Bronchial epithelial cell (primary cell): ENCODE results near the gene TSPAN13. TPM values are rescaled to one million over a fixed set of nuclear protein-coding genes. Genes with fewer than 3 reads are reported as not detected.

ENCODE experiments used
- DNase-seq: peaks from one replicate; pipeline ENCODE4 v3.0.0-alpha.2; 2010; ENCODE audit warnings: low read depth
- FAIRE-seq: peaks from 2 replicates; lab custom pipeline; 2011; peaks lifted over from hg19 to GRCh38; lab: Jason Lieb, UNC
- H3K27me3 ChIP-seq: 2 replicates; pipeline ENCODE4 v1.5.1; 2011; ENCODE audit warnings: low read length; ENCODE audit not compliant: control insufficient read depth, insufficient read depth
- H3K36me3 ChIP-seq: 2 replicates; pipeline ENCODE4 v1.5.1; 2011; ENCODE audit warnings: low read length; ENCODE audit not compliant: control insufficient read depth, insufficient read depth
- H3K4me3 ChIP-seq: 2 replicates; pipeline ENCODE4 v1.5.1; 2011; ENCODE audit warnings: mild to moderate bottlenecking, low read depth, low read length, control low read depth
- total RNA-seq: library from RNA; depleted of rRNA; stranded (reverse); fragments of >200 nt; gene quantifications from 2 replicates; pipeline ENCODE4 v1.2.1, GENCODE V29; 2014
- TF ChIP-seq, protein P1 (sequence below): IDR thresholded peaks from 2 replicates; pipeline ENCODE4 v1.5.1; 2011; ENCODE audit warnings: mild to moderate bottlenecking, moderate library complexity, low read length, control low read depth, inconsistent platforms; ENCODE audit not compliant: insufficient read depth, severe bottlenecking

The TSPAN13 gene
- total RNA-seq, 1 donor from 2014 or later, result 41.6 TPM

DNA sequence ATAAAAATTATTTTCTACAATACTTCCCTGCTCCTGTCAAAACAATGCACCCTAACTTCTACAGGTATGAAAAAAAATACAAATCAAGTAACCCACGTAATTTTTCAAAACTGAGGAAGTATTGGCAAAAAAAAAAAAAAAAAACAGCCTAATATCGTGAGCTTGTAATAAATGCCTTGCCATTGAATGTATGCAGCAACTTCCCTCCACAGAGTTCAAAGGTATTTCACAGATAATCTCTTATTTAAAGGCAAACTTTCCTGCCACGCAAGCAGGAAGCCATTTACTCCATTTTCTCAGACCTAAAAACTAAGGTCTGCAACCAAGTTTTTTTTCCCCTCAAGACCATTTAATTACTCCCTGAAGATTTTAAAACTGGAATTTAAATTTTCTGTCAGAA lies 51.9 kb downstream of the TSPAN13 start:
- TF ChIP-seq, protein P1, sequence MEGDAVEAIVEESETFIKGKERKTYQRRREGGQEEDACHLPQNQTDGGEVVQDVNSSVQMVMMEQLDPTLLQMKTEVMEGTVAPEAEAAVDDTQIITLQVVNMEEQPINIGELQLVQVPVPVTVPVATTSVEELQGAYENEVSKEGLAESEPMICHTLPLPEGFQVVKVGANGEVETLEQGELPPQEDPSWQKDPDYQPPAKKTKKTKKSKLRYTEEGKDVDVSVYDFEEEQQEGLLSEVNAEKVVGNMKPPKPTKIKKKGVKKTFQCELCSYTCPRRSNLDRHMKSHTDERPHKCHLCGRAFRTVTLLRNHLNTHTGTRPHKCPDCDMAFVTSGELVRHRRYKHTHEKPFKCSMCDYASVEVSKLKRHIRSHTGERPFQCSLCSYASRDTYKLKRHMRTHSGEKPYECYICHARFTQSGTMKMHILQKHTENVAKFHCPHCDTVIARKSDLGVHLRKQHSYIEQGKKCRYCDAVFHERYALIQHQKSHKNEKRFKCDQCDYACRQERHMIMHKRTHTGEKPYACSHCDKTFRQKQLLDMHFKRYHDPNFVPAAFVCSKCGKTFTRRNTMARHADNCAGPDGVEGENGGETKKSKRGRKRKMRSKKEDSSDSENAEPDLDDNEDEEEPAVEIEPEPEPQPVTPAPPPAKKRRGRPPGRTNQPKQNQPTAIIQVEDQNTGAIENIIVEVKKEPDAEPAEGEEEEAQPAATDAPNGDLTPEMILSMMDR, result no peak
- H3K36me3 ChIP-seq, result no peaks in the 10 kb centered on the region
- H3K4me3 ChIP-seq, result no peak overlapping the region
- H3K27me3 ChIP-seq, result no peaks in the 10 kb centered on the region
- DNase-seq (no peak), FAIRE-seq (no peak)

DNA sequence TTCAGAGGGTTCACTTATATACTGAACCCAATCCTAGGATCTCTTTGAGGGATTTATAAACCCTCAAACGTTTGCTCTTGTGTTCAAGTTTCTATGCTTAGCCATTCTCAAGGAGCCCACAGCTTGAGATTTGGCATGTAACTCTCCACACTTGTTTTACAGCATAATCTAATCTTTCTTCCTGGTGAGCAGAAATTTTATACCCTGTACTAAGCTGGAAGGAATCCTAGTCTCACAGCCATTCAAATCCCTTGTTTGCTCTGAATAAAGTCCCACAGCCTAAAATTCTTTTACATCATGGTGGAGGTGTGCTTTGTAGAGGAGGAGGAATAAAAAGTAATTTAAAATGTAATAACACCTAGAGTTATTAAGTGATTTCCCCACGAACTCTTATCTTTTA lies 56.6 kb downstream of the TSPAN13 start:
- H3K36me3 ChIP-seq, result no peaks in the 10 kb centered on the region
- TF ChIP-seq, protein P1, result no peak
- FAIRE-seq (no peak), DNase-seq (no peak)
- no peaks in the 10 kb centered on the region for H3K27me3 ChIP-seq
- no peak overlapping the region for H3K4me3 ChIP-seq

DNA sequence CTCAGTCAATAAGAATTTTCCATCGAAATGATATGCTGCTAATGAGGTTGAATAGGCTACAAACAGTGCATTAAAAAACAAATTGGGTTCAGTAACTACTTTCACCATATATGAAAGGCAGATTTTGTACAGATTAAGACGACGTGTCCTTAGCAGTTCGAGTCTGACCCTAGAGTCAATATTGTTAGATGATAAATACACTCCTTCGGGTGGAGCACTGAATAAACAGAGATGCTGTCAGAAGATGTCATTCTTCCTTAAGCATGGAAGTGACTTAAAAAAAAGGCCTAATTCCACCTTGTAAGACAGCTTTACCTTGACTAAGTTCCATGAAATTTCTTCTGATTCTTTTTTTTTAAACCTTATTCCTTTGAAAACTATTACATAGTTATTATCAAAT lies 57.0 kb downstream of the TSPAN13 start:
- DNase-seq (peak; percentile 43), FAIRE-seq (no peak)
- Histone ChIP-seq H3K27me3 (no peaks in the 10 kb centered on the region), H3K36me3 (no peaks in the 10 kb centered on the region), H3K4me3 (no peak overlapping the region)
- TF ChIP-seq, protein P1, result no peak

DNA sequence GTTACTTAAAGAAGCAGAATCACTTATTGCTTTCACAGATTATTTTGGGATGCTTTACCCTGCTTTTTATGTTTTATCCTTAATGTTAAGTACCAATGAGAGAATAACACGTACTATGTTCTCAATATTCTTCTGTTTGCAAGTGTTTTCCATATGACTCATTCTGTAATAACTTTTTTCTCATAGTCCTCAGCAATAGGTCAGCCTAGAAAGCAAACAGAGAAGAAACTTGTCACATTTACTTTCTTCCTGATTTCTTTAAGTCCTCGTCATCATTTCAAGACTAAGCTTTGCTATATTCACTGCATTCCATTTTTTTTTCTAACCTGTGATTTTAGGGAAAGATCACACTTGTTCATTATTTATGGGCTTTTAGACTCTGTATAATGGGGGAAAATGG lies 58.0 kb downstream of the TSPAN13 start:
- TF ChIP-seq, protein P1, result no peak
- H3K4me3 ChIP-seq, result no peak overlapping the region
- DNase-seq, result peak; percentile 89
- H3K27me3 ChIP-seq, result no peaks in the 10 kb centered on the region
- no peaks in the 10 kb centered on the region for H3K36me3 ChIP-seq
- FAIRE-seq, result no peak

DNA sequence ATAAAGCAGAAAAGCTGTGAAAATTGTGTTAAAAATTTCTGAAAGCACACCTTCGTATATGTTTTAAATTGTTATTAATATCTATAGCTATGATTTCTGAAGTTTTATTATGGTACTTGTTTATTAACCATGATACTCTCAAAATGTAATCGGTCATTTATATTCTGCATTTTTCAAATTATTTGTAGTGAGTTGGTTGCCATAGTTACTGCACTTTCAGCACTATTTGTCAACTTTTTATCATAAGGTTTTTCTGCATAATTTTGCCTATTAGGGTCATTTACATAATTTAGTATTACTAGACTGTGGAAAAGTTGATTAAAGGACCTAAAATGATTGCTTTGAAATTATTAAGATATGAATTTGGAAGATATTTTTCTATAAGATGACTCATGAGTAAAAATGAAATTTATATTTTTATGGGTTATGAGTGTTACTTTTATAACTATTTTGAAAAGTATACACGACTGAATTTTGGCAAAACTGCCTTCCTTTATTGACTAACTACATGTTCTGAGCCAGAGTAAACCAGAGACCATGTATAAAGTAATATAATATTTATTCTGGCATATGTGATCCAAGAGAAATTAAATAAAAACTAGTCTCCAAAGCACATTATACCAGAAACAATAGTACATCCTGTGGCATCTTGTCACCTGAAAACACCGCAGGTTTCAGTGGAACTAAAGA lies 59.1 kb downstream of the TSPAN13 start:
- no peak for FAIRE-seq

More for the DNA sequence above, 59.1 kb downstream of the TSPAN13 start:
- no peak overlapping the region for H3K4me3 ChIP-seq
- TF ChIP-seq, protein P1, result no peak
- no peak for DNase-seq
- H3K36me3 ChIP-seq, result no peaks in the 10 kb centered on the region
- no peaks in the 10 kb centered on the region for H3K27me3 ChIP-seq
